Vagina (tissue), 2 donors: ENCODE measurements around the gene MISFA. TPM values are rescaled to one million over a fixed set of nuclear protein-coding genes. Genes with fewer than 3 reads are reported as not detected.

Experiments used
- DNase-seq, 2 donors: peaks; one replicate each; pipeline ENCODE4 v3.0.0-alpha.2; 2017; ENCODE audit errors: extremely low spot score in 2 of 2
- H3K27ac ChIP-seq: fragments of 200-600 bp; sonication (generic); one replicate; pipeline ENCODE4 v1.5.1; 2019
- H3K27me3 ChIP-seq: fragments of 200-600 bp; sonication (generic); one replicate; pipeline ENCODE4 v1.5.1; 2019
- H3K36me3 ChIP-seq, 2 donors: fragments of 200-600 bp; sonication (generic); one replicate each; pipeline ENCODE4 v1.5.1; 2017 to 2019
- H3K4me1 ChIP-seq: fragments of 200-600 bp; sonication (generic); one replicate; pipeline ENCODE4 v1.5.1; 2019
- H3K4me3 ChIP-seq, 2 donors: fragments of 200-600 bp; sonication (generic); 1 replicate in 1 of 2; 2 replicates in 1 of 2; pipeline ENCODE4 v1.5.1; 2016 to 2019
- H3K9me3 ChIP-seq: fragments of 200-600 bp; sonication (generic); one replicate; pipeline ENCODE4 v1.5.1; 2019
- CTCF ChIP-seq, 3 experiments: fragments of 450-650 bp in 2 of 3; fragments of 200-600 bp in 1 of 3; sonication (generic) in 1 of 3; IDR thresholded peaks; one replicate each; pipeline ENCODE4 v1.5.1; 2017 to 2019; ENCODE audit warnings: antibody characterized with exemption in 3 of 3, mild to moderate bottlenecking in 2 of 3, moderate library complexity in 2 of 3
- POLR2A ChIP-seq, 2 donors: fragments of 450-650 bp; IDR thresholded peaks; one replicate each; pipeline ENCODE4 v1.6.1; 2017; ENCODE audit warnings: antibody characterized with exemption in 2 of 2, mild to moderate bottlenecking in 2 of 2, moderate library complexity in 2 of 2
- POLR2AphosphoS5 ChIP-seq, 2 donors: sonication (generic); formaldehyde crosslinking; IDR thresholded peaks; one replicate each; pipeline ENCODE4 v1.9.0; 2017; ENCODE audit warnings: antibody characterized with exemption in 2 of 2, mild to moderate bottlenecking in 2 of 2, low read depth in 1 of 2; ENCODE audit not compliant: insufficient read depth in 1 of 2
- intact Hi-C: fragments of 100-400 bp; cut with DNase I; formaldehyde crosslinking; loops from one replicate; pipeline ENCODE4 v1.15.1; 2023
- total RNA-seq: library from RNA; depleted of rRNA; stranded (reverse); fragments of >200 nt; gene quantifications from one replicate; pipeline ENCODE4 v1.2.3, GENCODE V29; 2016

The MISFA gene
- total RNA-seq, 1 donor from 2014 or later, result not detected

GRCh38 chr11:18575361-18575760, 24.2 kb upstream of the MISFA start:
- H3K27ac ChIP-seq, result no peak overlapping the region
- no peaks in the 10 kb centered on the region for H3K27me3 ChIP-seq
- TF ChIP-seq CTCF (IDR thresholded peaks at IDR 0.05), result no peak
- TF ChIP-seq POLR2AphosphoS5 (IDR thresholded peaks at IDR 0.05; ENCODE audit: insufficient read depth in 1 of 2, low read depth in 1 of 2), result no peak
- no peak overlapping the region for H3K4me3 ChIP-seq
- intact Hi-C loops, result no loop called here
- no peaks in the 10 kb centered on the region for H3K9me3 ChIP-seq
- H3K36me3 ChIP-seq, result peaks cover 0 to 23% of the 10 kb centered on the region in 2 donors
- no peak for DNase-seq
- no peaks in the 10 kb centered on the region for H3K4me1 ChIP-seq

- intact Hi-C loops, result no loop called here
- Histone ChIP-seq H3K9me3 (no peaks in the 10 kb centered on the region), H3K27me3 (no peaks in the 10 kb centered on the region), H3K4me1 (no peaks in the 10 kb centered on the region), H3K27ac (no peak overlapping the region), H3K4me3 (no peak overlapping the region), H3K36me3 (peaks cover 0 to 23% of the 10 kb centered on the region in 2 donors)
- no peak for TF ChIP-seq POLR2AphosphoS5 (IDR thresholded peaks at IDR 0.05; ENCODE audit: insufficient read depth in 1 of 2, low read depth in 1 of 2)
- no peak for TF ChIP-seq CTCF (IDR thresholded peaks at IDR 0.05)
- no peak for TF ChIP-seq POLR2A (IDR thresholded peaks at IDR 0.05)
- no peak for DNase-seq
These were observed 20.5 kb upstream of the MISFA start for GRCh38 chr11:18578975-18579598.

GRCh38 chr11:18580113-18580766, 19.3 kb upstream of the MISFA start:
- peaks cover 0 to 19% of the 10 kb centered on the region in 2 donors for H3K36me3 ChIP-seq
- no peaks in the 10 kb centered on the region for H3K9me3 ChIP-seq
- TF ChIP-seq POLR2AphosphoS5 (IDR thresholded peaks at IDR 0.05; ENCODE audit: insufficient read depth in 1 of 2, low read depth in 1 of 2), result no peak
- no peak for TF ChIP-seq POLR2A (IDR thresholded peaks at IDR 0.05)
- TF ChIP-seq CTCF (IDR thresholded peaks at IDR 0.05), result no peak
- H3K27ac ChIP-seq, result no peak overlapping the region
- H3K27me3 ChIP-seq, result no peaks in the 10 kb centered on the region
- no peaks in the 10 kb centered on the region for H3K4me1 ChIP-seq
- intact Hi-C loops, result no loop called here
- no peak for DNase-seq
- H3K4me3 ChIP-seq, result no peak overlapping the region

GRCh38 chr11:18581825-18582224, 17.8 kb upstream of the MISFA start:
- no peak for DNase-seq
- peaks cover 5% of the 10 kb centered on the region for H3K4me1 ChIP-seq
- intact Hi-C loops, result no loop called here
- TF ChIP-seq POLR2AphosphoS5 (IDR thresholded peaks at IDR 0.05; ENCODE audit: insufficient read depth in 1 of 2, low read depth in 1 of 2) (no peak), CTCF (IDR thresholded peaks at IDR 0.05) (no peak), POLR2A (IDR thresholded peaks at IDR 0.05) (no peak)
- no peak overlapping the region for H3K27ac ChIP-seq
- H3K4me3 ChIP-seq, result no peak overlapping the region
- H3K27me3 ChIP-seq, result no peaks in the 10 kb centered on the region
- H3K9me3 ChIP-seq, result no peaks in the 10 kb centered on the region
- H3K36me3 ChIP-seq, result peaks cover 0 to 8% of the 10 kb centered on the region in 2 donors
